H1 (cell line): Measurements from ENCODE around the gene GABRB2.

Source experiments
- BCL11A ChIP-seq, 2 experiments: IDR thresholded peaks; one replicate each; pipeline ENCODE4 v1.6.1; 2011; ENCODE audit warnings: low read depth in 2 of 2, low read length in 2 of 2, mild to moderate bottlenecking in 2 of 2
- CEBPB ChIP-seq: IDR thresholded peaks from 2 replicates; pipeline ENCODE4 v1.6.1; 2012; ENCODE audit warnings: low read depth, low read length
- EP300 ChIP-seq, 2 experiments: IDR thresholded peaks; 1 replicate in 1 of 2; 2 replicates in 1 of 2; pipeline ENCODE4 v1.6.1; 2011 to 2012; ENCODE audit warnings: low read depth in 2 of 2, low read length in 2 of 2, mild to moderate bottlenecking in 2 of 2, borderline replicate concordance in 1 of 2, inconsistent platforms in 1 of 2, moderate library complexity in 1 of 2
- EZH2 ChIP-seq: fragments of 200-600 bp; sonication (generic); IDR thresholded peaks from 2 replicates; pipeline ENCODE4 v1.7.1; 2012; ENCODE audit warnings: low read depth, mild to moderate bottlenecking, moderate library complexity, low read length, inconsistent platforms; ENCODE audit not compliant: severe bottlenecking
- GABPA ChIP-seq: IDR thresholded peaks from 2 replicates; pipeline ENCODE4 v1.6.1; 2011; ENCODE audit warnings: mild to moderate bottlenecking, low read length, moderate library complexity, borderline replicate concordance; ENCODE audit not compliant: insufficient read depth
- RAD21 ChIP-seq, 2 experiments: IDR thresholded peaks in 1 of 2; conservative IDR thresholded peaks in 1 of 2; 2 replicates each; pipeline ENCODE4 v1.6.1; 2011; ENCODE audit warnings: low read depth in 2 of 2, low read length in 2 of 2, improper control_type of control experiment in 1 of 2, inconsistent platforms in 1 of 2, mild to moderate bottlenecking in 1 of 2, moderate library complexity in 1 of 2
- RXRA ChIP-seq: IDR thresholded peaks from 2 replicates; pipeline ENCODE4 v1.6.1; 2011; ENCODE audit warnings: low read depth, mild to moderate bottlenecking, low read length, moderate library complexity; ENCODE audit not compliant: insufficient read depth
- SP1 ChIP-seq: IDR thresholded peaks from 2 replicates; pipeline ENCODE4 v1.6.1; 2011; ENCODE audit warnings: low read depth, low read length
- TF ChIP-seq, protein P1 (sequence below): fragments of 300-600 bp; sonication (generic); IDR thresholded peaks from 2 replicates; pipeline ENCODE4 v1.7.1; 2012; ENCODE audit warnings: low read length, moderate library complexity, mild to moderate bottlenecking, inconsistent platforms; ENCODE audit not compliant: insufficient replicate concordance
- TF ChIP-seq, protein P2 (sequence below), 3 experiments: IDR thresholded peaks; 1 replicate in 2 of 3; 2 replicates in 1 of 3; pipeline versions ENCODE4 v1.5.1 to v1.6.1; 2011; ENCODE audit warnings: low read length in 3 of 3, mild to moderate bottlenecking in 3 of 3, inconsistent platforms in 2 of 3, low read depth in 1 of 3, moderate library complexity in 1 of 3; ENCODE audit not compliant: insufficient read depth in 1 of 3; ENCODE audit errors: control extremely low read depth in 1 of 3

- TF ChIP-seq, protein P1, sequence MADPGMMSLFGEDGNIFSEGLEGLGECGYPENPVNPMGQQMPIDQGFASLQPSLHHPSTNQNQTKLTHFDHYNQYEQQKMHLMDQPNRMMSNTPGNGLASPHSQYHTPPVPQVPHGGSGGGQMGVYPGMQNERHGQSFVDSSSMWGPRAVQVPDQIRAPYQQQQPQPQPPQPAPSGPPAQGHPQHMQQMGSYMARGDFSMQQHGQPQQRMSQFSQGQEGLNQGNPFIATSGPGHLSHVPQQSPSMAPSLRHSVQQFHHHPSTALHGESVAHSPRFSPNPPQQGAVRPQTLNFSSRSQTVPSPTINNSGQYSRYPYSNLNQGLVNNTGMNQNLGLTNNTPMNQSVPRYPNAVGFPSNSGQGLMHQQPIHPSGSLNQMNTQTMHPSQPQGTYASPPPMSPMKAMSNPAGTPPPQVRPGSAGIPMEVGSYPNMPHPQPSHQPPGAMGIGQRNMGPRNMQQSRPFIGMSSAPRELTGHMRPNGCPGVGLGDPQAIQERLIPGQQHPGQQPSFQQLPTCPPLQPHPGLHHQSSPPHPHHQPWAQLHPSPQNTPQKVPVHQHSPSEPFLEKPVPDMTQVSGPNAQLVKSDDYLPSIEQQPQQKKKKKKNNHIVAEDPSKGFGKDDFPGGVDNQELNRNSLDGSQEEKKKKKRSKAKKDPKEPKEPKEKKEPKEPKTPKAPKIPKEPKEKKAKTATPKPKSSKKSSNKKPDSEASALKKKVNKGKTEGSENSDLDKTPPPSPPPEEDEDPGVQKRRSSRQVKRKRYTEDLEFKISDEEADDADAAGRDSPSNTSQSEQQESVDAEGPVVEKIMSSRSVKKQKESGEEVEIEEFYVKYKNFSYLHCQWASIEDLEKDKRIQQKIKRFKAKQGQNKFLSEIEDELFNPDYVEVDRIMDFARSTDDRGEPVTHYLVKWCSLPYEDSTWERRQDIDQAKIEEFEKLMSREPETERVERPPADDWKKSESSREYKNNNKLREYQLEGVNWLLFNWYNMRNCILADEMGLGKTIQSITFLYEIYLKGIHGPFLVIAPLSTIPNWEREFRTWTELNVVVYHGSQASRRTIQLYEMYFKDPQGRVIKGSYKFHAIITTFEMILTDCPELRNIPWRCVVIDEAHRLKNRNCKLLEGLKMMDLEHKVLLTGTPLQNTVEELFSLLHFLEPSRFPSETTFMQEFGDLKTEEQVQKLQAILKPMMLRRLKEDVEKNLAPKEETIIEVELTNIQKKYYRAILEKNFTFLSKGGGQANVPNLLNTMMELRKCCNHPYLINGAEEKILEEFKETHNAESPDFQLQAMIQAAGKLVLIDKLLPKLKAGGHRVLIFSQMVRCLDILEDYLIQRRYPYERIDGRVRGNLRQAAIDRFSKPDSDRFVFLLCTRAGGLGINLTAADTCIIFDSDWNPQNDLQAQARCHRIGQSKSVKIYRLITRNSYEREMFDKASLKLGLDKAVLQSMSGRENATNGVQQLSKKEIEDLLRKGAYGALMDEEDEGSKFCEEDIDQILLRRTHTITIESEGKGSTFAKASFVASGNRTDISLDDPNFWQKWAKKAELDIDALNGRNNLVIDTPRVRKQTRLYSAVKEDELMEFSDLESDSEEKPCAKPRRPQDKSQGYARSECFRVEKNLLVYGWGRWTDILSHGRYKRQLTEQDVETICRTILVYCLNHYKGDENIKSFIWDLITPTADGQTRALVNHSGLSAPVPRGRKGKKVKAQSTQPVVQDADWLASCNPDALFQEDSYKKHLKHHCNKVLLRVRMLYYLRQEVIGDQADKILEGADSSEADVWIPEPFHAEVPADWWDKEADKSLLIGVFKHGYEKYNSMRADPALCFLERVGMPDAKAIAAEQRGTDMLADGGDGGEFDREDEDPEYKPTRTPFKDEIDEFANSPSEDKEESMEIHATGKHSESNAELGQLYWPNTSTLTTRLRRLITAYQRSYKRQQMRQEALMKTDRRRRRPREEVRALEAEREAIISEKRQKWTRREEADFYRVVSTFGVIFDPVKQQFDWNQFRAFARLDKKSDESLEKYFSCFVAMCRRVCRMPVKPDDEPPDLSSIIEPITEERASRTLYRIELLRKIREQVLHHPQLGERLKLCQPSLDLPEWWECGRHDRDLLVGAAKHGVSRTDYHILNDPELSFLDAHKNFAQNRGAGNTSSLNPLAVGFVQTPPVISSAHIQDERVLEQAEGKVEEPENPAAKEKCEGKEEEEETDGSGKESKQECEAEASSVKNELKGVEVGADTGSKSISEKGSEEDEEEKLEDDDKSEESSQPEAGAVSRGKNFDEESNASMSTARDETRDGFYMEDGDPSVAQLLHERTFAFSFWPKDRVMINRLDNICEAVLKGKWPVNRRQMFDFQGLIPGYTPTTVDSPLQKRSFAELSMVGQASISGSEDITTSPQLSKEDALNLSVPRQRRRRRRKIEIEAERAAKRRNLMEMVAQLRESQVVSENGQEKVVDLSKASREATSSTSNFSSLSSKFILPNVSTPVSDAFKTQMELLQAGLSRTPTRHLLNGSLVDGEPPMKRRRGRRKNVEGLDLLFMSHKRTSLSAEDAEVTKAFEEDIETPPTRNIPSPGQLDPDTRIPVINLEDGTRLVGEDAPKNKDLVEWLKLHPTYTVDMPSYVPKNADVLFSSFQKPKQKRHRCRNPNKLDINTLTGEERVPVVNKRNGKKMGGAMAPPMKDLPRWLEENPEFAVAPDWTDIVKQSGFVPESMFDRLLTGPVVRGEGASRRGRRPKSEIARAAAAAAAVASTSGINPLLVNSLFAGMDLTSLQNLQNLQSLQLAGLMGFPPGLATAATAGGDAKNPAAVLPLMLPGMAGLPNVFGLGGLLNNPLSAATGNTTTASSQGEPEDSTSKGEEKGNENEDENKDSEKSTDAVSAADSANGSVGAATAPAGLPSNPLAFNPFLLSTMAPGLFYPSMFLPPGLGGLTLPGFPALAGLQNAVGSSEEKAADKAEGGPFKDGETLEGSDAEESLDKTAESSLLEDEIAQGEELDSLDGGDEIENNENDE, result no peak
- TF ChIP-seq RXRA (no peak), SP1 (no peak), CEBPB (no peak), RAD21 (IDR thresholded peaks at IDR 0.05 in 1 of 2, conservative IDR thresholded peaks at IDR 0.05 in 1 of 2; ENCODE audit: low read depth in 2 of 2, low read length in 2 of 2) (no peak), BCL11A (IDR thresholded peaks at IDR 0.05; ENCODE audit: low read depth in 2 of 2, low read length in 2 of 2) (no peak), EP300 (IDR thresholded peaks at IDR 0.05; ENCODE audit: borderline replicate concordance in 1 of 2, low read depth in 2 of 2, low read length in 2 of 2) (no peak), EZH2 (no peak), GABPA (no peak)
- TF ChIP-seq, protein P2, sequence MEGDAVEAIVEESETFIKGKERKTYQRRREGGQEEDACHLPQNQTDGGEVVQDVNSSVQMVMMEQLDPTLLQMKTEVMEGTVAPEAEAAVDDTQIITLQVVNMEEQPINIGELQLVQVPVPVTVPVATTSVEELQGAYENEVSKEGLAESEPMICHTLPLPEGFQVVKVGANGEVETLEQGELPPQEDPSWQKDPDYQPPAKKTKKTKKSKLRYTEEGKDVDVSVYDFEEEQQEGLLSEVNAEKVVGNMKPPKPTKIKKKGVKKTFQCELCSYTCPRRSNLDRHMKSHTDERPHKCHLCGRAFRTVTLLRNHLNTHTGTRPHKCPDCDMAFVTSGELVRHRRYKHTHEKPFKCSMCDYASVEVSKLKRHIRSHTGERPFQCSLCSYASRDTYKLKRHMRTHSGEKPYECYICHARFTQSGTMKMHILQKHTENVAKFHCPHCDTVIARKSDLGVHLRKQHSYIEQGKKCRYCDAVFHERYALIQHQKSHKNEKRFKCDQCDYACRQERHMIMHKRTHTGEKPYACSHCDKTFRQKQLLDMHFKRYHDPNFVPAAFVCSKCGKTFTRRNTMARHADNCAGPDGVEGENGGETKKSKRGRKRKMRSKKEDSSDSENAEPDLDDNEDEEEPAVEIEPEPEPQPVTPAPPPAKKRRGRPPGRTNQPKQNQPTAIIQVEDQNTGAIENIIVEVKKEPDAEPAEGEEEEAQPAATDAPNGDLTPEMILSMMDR (IDR thresholded peaks at IDR 0.05; ENCODE audit: control extremely low read depth in 1 of 3, insufficient read depth in 1 of 3, low read depth in 1 of 3, low read length in 3 of 3), result no peak
These were observed 126.0 kb downstream of the GABRB2 start for GRCh38 chr5:161420521-161420920.
